IMR-90 (cell line): ENCODE measurements around the gene FAM193A. TPM values are rescaled to one million over a fixed set of nuclear protein-coding genes. Genes with fewer than 3 reads are reported as not detected.

Experiments
- ATAC-seq: fragments of 200-7000 bp; cut with Tn5 transposase; 2 replicates; pipeline ENCODE4 v1.9.1; 2020; ENCODE audit warnings: low read depth, mild to moderate bottlenecking, moderate library complexity
- BruUV-seq: library from RNA; stranded (reverse); fragments of 400-500 nt; replicated peaks from 2 replicates; lab custom pipeline; 2021; lab: Mats Ljungman, UMichigan
- CTCF ChIA-PET: fragments of 300-600 bp; formaldehyde crosslinking; extraction: SDS; loops from one replicate; lab custom pipeline; 2021; ENCODE audit warnings: antibody characterized with exemption; lab: Yijun Ruan, JAX
- POLR2A ChIA-PET: fragments of 300-600 bp; sonication (Branson Sonifier 250); formaldehyde crosslinking; loops from one replicate; lab custom pipeline; 2022; ENCODE audit warnings: antibody characterized with exemption; ENCODE audit not compliant: unreplicated experiment; lab: Charles Lee
- DNase-seq: peaks from one replicate; pipeline ENCODE4 v3.0.0; 2013
- H2AFZ ChIP-seq: replicated peaks from 2 replicates; pipeline ENCODE3; 2013; ENCODE audit warnings: low read length, mild to moderate bottlenecking; ENCODE audit not compliant: poor library complexity
- H2AK5ac ChIP-seq: 2 replicates; pipeline ENCODE4 v1.6.1; 2013; ENCODE audit warnings: low read depth, low read length, inconsistent platforms
- H2AK9ac ChIP-seq: replicated peaks from 2 replicates; pipeline ENCODE3; 2013; ENCODE audit warnings: mild to moderate bottlenecking, low read depth, low read length, moderate library complexity; ENCODE audit not compliant: poor library complexity
- H2BK120ac ChIP-seq: 2 replicates; pipeline ENCODE4 v1.6.1; 2013; ENCODE audit warnings: low read depth, low read length, inconsistent platforms
- H2BK15ac ChIP-seq: 3 replicates; pipeline ENCODE4 v1.6.1; 2013; ENCODE audit warnings: low read depth, low read length, inconsistent platforms
- H2BK20ac ChIP-seq: 2 replicates; pipeline ENCODE4 v1.6.1; 2013; ENCODE audit warnings: low read depth, mild to moderate bottlenecking, inconsistent platforms, low read length, moderate library complexity
- H2BK5ac ChIP-seq: 2 replicates; pipeline ENCODE4 v1.6.1; 2013; ENCODE audit warnings: mild to moderate bottlenecking, low read depth, low read length, inconsistent platforms; ENCODE audit not compliant: poor library complexity, severe bottlenecking
- H3K14ac ChIP-seq: replicated peaks from 2 replicates; pipeline ENCODE4 v1.6.1; 2013; ENCODE audit warnings: low read depth, low read length, inconsistent platforms
- H3K18ac ChIP-seq: 2 replicates; pipeline ENCODE4 v1.6.1; 2013; ENCODE audit warnings: low read depth, low read length, control low read depth
- H3K23ac ChIP-seq: 2 replicates; pipeline ENCODE4 v1.6.1; 2013; ENCODE audit warnings: low read depth, low read length, inconsistent platforms
- H3K27ac ChIP-seq: 2 replicates; pipeline ENCODE4 v1.5.1; 2013; ENCODE audit warnings: mild to moderate bottlenecking, control low read depth, low read length; ENCODE audit not compliant: insufficient read depth
- H3K27me3 ChIP-seq: 2 replicates; pipeline ENCODE4 v1.6.1; 2013; ENCODE audit warnings: low read length; ENCODE audit not compliant: control insufficient read depth, insufficient read depth
- H3K36me3 ChIP-seq: 2 replicates; pipeline ENCODE4 v1.6.1; 2013; ENCODE audit warnings: low read length, mixed read lengths; ENCODE audit not compliant: control insufficient read depth, insufficient read depth
- H3K4ac ChIP-seq: 2 replicates; pipeline ENCODE4 v1.6.1; 2013; ENCODE audit warnings: low read depth, low read length, inconsistent platforms
- H3K4me1 ChIP-seq: 2 replicates; pipeline ENCODE4 v1.6.1; 2013; ENCODE audit warnings: low read length, mixed read lengths; ENCODE audit not compliant: control insufficient read depth, insufficient read depth
- H3K4me2 ChIP-seq: 2 replicates; pipeline ENCODE4 v1.6.1; 2013; ENCODE audit warnings: low read depth, mild to moderate bottlenecking, control low read depth, low read length, moderate library complexity
- H3K4me3 ChIP-seq: 2 replicates; pipeline ENCODE4 v1.5.1; 2013; ENCODE audit warnings: low read depth, mild to moderate bottlenecking, control low read depth, low read length, moderate library complexity; ENCODE audit not compliant: insufficient read depth
- H3K56ac ChIP-seq: 2 replicates; pipeline ENCODE4 v1.6.1; 2013; ENCODE audit warnings: low read length, inconsistent platforms; ENCODE audit not compliant: insufficient read depth; ENCODE audit errors: extremely low read depth
- H3K79me1 ChIP-seq, 2 experiments: 2 replicates each; pipeline ENCODE4 v1.6.1; 2013; ENCODE audit warnings: low read length in 2 of 2, inconsistent platforms in 1 of 2, low read depth in 1 of 2
- H3K9ac ChIP-seq: 2 replicates; pipeline ENCODE4 v1.6.1; 2013; ENCODE audit warnings: low read depth, low read length, control low read depth
- H3K9me1 ChIP-seq: 2 replicates; pipeline ENCODE4 v1.6.1; 2013; ENCODE audit warnings: low read length, inconsistent platforms; ENCODE audit not compliant: insufficient read depth
- H3K9me3 ChIP-seq: 2 replicates; pipeline ENCODE4 v1.6.1; 2013; ENCODE audit warnings: low read length; ENCODE audit not compliant: control insufficient read depth, insufficient read depth
- H4K20me1 ChIP-seq: 2 replicates; pipeline ENCODE4 v1.6.1; 2013; ENCODE audit warnings: low read length, inconsistent platforms; ENCODE audit not compliant: insufficient read depth
- H4K5ac ChIP-seq: 2 replicates; pipeline ENCODE4 v1.6.1; 2013; ENCODE audit warnings: mild to moderate bottlenecking, low read depth, low read length, control low read depth
- H4K8ac ChIP-seq, 2 experiments: 2 replicates each; pipeline ENCODE4 v1.6.1; 2013; ENCODE audit warnings: low read depth in 2 of 2, low read length in 2 of 2, control low read depth in 1 of 2, inconsistent platforms in 1 of 2
- H4K91ac ChIP-seq: 2 replicates; pipeline ENCODE4 v1.6.1; 2013; ENCODE audit warnings: low read depth, low read length, inconsistent platforms; ENCODE audit not compliant: insufficient read depth
- CEBPB ChIP-seq: IDR thresholded peaks from 2 replicates; pipeline ENCODE4 v1.6.1; 2012; ENCODE audit warnings: low read depth, low read length, improper control_type of control experiment
- CHD1 ChIP-seq: IDR thresholded peaks from 2 replicates; pipeline ENCODE4 v1.6.1; 2012; ENCODE audit warnings: low read depth, low read length, improper control_type of control experiment
- CTCF ChIP-seq: conservative IDR thresholded peaks from 2 replicates; pipeline ENCODE4 v1.5.1; 2012; ENCODE audit warnings: mild to moderate bottlenecking, low read depth, low read length, improper control_type of control experiment
- ELK1 ChIP-seq: fragments of 150-350 bp; IDR thresholded peaks from 2 replicates; pipeline ENCODE4 v1.6.1; 2016; ENCODE audit warnings: low read depth, mild to moderate bottlenecking, low read length, moderate library complexity, borderline replicate concordance
- FOS ChIP-seq: fragments of 150-350 bp; IDR thresholded peaks from 2 replicates; pipeline ENCODE4 v1.6.1; 2016; ENCODE audit warnings: low read depth, low read length
- MAFK ChIP-seq: IDR thresholded peaks from 2 replicates; pipeline ENCODE4 v1.6.1; 2012; ENCODE audit warnings: low read depth, low read length, improper control_type of control experiment
- MXI1 ChIP-seq: IDR thresholded peaks from 2 replicates; pipeline ENCODE4 v1.6.1; 2012; ENCODE audit warnings: low read depth, mild to moderate bottlenecking, low read length, moderate library complexity, borderline replicate concordance
- RCOR1 ChIP-seq: IDR thresholded peaks from 2 replicates; pipeline ENCODE4 v1.6.1; 2012; ENCODE audit warnings: mild to moderate bottlenecking, low read length, improper control_type of control experiment; ENCODE audit not compliant: insufficient replicate concordance
- SMC3 ChIP-seq: fragments of 150-350 bp; IDR thresholded peaks from 2 replicates; pipeline ENCODE4 v1.6.1; 2016; ENCODE audit warnings: low read depth, mild to moderate bottlenecking, antibody characterized with exemption, low read length, moderate library complexity
- USF2 ChIP-seq: fragments of 150-350 bp; IDR thresholded peaks from 2 replicates; pipeline ENCODE4 v1.6.1; 2017; ENCODE audit warnings: mild to moderate bottlenecking, antibody characterized with exemption, low read length, low read depth
- dilution Hi-C: fragments of 300-500 bp; cut with HindIII; formaldehyde crosslinking; loops from one replicate; pipeline ENCODE4 v1.14.3; 2018; ENCODE audit warnings: low sequenced_read_pairs; ENCODE audit not compliant: unreplicated experiment
- in situ Hi-C: fragments of 300-500 bp; cut with MboI; formaldehyde crosslinking; loops from 3 replicates; pipeline ENCODE4 v1.14.3; 2019; ENCODE audit warnings: low sequenced_read_pairs, inconsistent platforms, mixed read lengths
- intact Hi-C: fragments of 100-400 bp; cut with micrococcal nuclease; formaldehyde crosslinking; loops from 2 replicates; pipeline ENCODE4 v1.10.0; 2022
- polyA plus RNA-seq, 3 experiments: library from polyadenylated mRNA; depleted of rRNA; stranded (reverse); fragments of >200 nt; gene quantifications; 2 replicates each; pipeline ENCODE4 v1.2.3, GENCODE V29; 2012; ENCODE audit warnings: low replicate concordance in 1 of 3
- total RNA-seq: library from RNA; depleted of rRNA; stranded (reverse); fragments of >200 nt; gene quantifications from 2 replicates; pipeline ENCODE4 v1.2.3, GENCODE V29; 2012

The FAM193A gene
- total and polyA plus RNA-seq, 2 of the 4 experiments (the other 2 are of a cell fraction) = 6.8 to 11.0 TPM

GRCh38 chr4:2735869-2736268, 199.4 kb downstream of the FAM193A start:
- Histone ChIP-seq H2BK120ac (no peak overlapping the region), H2AFZ (no peak overlapping the region), H3K4me2 (no peak overlapping the region), H3K27me3 (no peaks in the 10 kb centered on the region), H3K4me3 (no peak overlapping the region), H4K20me1 (no peaks in the 10 kb centered on the region; the same call in 1 of the 2 replicates), H4K5ac (no peak overlapping the region), H3K36me3 (peaks cover 26% of the 10 kb centered on the region), H4K91ac (no peak overlapping the region), H3K18ac (no peak overlapping the region), H3K14ac (no peak overlapping the region), H3K9ac (no peak overlapping the region), H2BK20ac (no peak overlapping the region), H3K4me1 (no peaks in the 10 kb centered on the region), H3K56ac (no peak overlapping the region), H3K4ac (no peak overlapping the region), H2AK5ac (no peak overlapping the region), H2AK9ac (no peak overlapping the region), H3K27ac (no peak overlapping the region), H4K8ac (no peak overlapping the region), H3K79me1 (no peaks in the 10 kb centered on the region; a peak in 1 of 4 replicates), H3K9me1 (0 out of 2 replicates have a peak, but pooled peaks cover 5% of the 10 kb centered on the region), H2BK5ac (no peak overlapping the region), H3K23ac (no peak overlapping the region), H3K9me3 (peaks cover 2% of the 10 kb centered on the region; the same call in 1 of the 2 replicates), H2BK15ac (no peak overlapping the region)
- dilution Hi-C loops = no loop called here
- no peak for ATAC-seq
- ChIA-PET CTCF (no interaction called here), POLR2A (no interaction called here)
- no peak for TF ChIP-seq SMC3
- no peak for TF ChIP-seq USF2
- TF ChIP-seq RCOR1 = no peak
- TF ChIP-seq CEBPB = no peak
- TF ChIP-seq CHD1 = no peak
- TF ChIP-seq MAFK = no peak
- TF ChIP-seq FOS = no peak
- TF ChIP-seq ELK1 = no peak
- TF ChIP-seq CTCF = no peak
- TF ChIP-seq MXI1 = no peak
- no TSS peak for BruUV-seq
- intact Hi-C loops = no loop called here
- DNase-seq = no peak
- in situ Hi-C loops = no loop called here
